ENCODE results near the gene KISS1R. TPM values are rescaled to one million over a fixed set of nuclear protein-coding genes. Genes with fewer than 3 reads are reported as not detected.

The KISS1R gene
- total and polyA plus RNA-seq, 2 of the 4 experiments (the other 2 are of a cell fraction) = not detected

- H3K27ac ChIP-seq (ENCODE audit: insufficient read depth, low read length) = no peak overlapping the region
- H3K9ac ChIP-seq (ENCODE audit: low read depth, low read length) = no peak overlapping the region
- no peak overlapping the region for H2BK120ac ChIP-seq (ENCODE audit: low read depth, low read length)
- H2BK15ac ChIP-seq (ENCODE audit: low read depth, low read length) = no peak overlapping the region
- H3K9me1 ChIP-seq (ENCODE audit: insufficient read depth, low read length) = no peaks in the 10 kb centered on the region
- H4K8ac ChIP-seq (ENCODE audit: low read depth in 2 of 2, low read length in 2 of 2) = no peak overlapping the region
- H3K4me3 ChIP-seq (ENCODE audit: insufficient read depth, low read depth, low read length) = no peak overlapping the region
- in situ Hi-C loops (cut with MboI; ENCODE audit: low sequenced_read_pairs) = no loop called here
- H4K20me1 ChIP-seq (ENCODE audit: insufficient read depth, low read length) = peaks cover 6% of the 10 kb centered on the region
- POLR2A ChIA-PET (ENCODE audit: unreplicated experiment) = no interaction called here
- H3K4ac ChIP-seq (ENCODE audit: low read depth, low read length) = no peak overlapping the region
- no peak overlapping the region for H3K56ac ChIP-seq (ENCODE audit: extremely low read depth, insufficient read depth, low read length)
- CTCF ChIA-PET = no interaction called here
- no CpG with 5 or more reads among the region's 16 CpGs for WGBS, 2 experiments (ENCODE audit: extremely low coverage in 2 of 2, insufficient read length in 1 of 2)
- TF ChIP-seq USF2 (IDR thresholded peaks at IDR 0.05; ENCODE audit: low read depth, low read length) = no peak
- no peak for TF ChIP-seq RFX5 (IDR thresholded peaks at IDR 0.05; ENCODE audit: low read depth, low read length)
- no peak for TF ChIP-seq ELK1 (IDR thresholded peaks at IDR 0.05; ENCODE audit: borderline replicate concordance, low read depth, low read length)
- peak; percentile 61; the same call in 1 of the 2 replicates for TF ChIP-seq MXI1 (IDR thresholded peaks at IDR 0.05; ENCODE audit: borderline replicate concordance, low read depth, low read length)
- peaks cover 13 to 41% of the 10 kb centered on the region in 2 experiments; a peak in 3 of 4 replicates for H3K79me1 ChIP-seq (ENCODE audit: low read depth in 1 of 2, low read length in 2 of 2)
- intact Hi-C loops (cut with micrococcal nuclease) = no loop called here
- no peak overlapping the region for H4K5ac ChIP-seq (ENCODE audit: low read depth, low read length)
- H4K91ac ChIP-seq (ENCODE audit: insufficient read depth, low read depth, low read length) = no peak overlapping the region
- no peaks in the 10 kb centered on the region for H3K4me1 ChIP-seq (ENCODE audit: control insufficient read depth, insufficient read depth, low read length)
- no peak overlapping the region for H2AK9ac ChIP-seq (replicated peaks; ENCODE audit: low read depth, low read length, poor library complexity)
- no peaks in the 10 kb centered on the region for H3K27me3 ChIP-seq (ENCODE audit: control insufficient read depth, insufficient read depth, low read length)
- no peak overlapping the region for H3K23ac ChIP-seq (ENCODE audit: low read depth, low read length)
- no peak overlapping the region for H2BK5ac ChIP-seq (ENCODE audit: low read depth, low read length, poor library complexity, severe bottlenecking)
- H2AFZ ChIP-seq (replicated peaks; ENCODE audit: low read length, poor library complexity) = no peak overlapping the region
- H2BK20ac ChIP-seq (ENCODE audit: low read depth, low read length) = no peak overlapping the region
- no peak for ATAC-seq (ENCODE audit: low read depth)
- no peak overlapping the region for H3K14ac ChIP-seq (replicated peaks; ENCODE audit: low read depth, low read length)
- H3K4me2 ChIP-seq (ENCODE audit: low read depth, low read length) = no peak overlapping the region
- dilution Hi-C loops (cut with HindIII; ENCODE audit: low sequenced_read_pairs, unreplicated experiment) = no loop called here
- H3K9me3 ChIP-seq (ENCODE audit: control insufficient read depth, insufficient read depth, low read length) = no peaks in the 10 kb centered on the region
- peak; percentile 67 for DNase-seq
- no TSS peak for BruUV-seq (replicated peaks)
- H3K18ac ChIP-seq (ENCODE audit: low read depth, low read length) = no peak overlapping the region
- H2AK5ac ChIP-seq (ENCODE audit: low read depth, low read length) = no peak overlapping the region
- H3K36me3 ChIP-seq (ENCODE audit: control insufficient read depth, insufficient read depth, low read length) = peaks cover 72% of the 10 kb centered on the region
These were observed 30.1 kb upstream of the KISS1R start for GRCh38 chr19:887072-887471.

Data from IMR-90 (cell line).